ENCODE results near the gene MICALL2. TPM values are rescaled to one million over a fixed set of nuclear protein-coding genes. Genes with fewer than 3 reads are reported as not detected.

MICALL2 gene
- polyA plus RNA-seq, 1 experiment: 11.1 TPM

GRCh38 chr7:1441615-1442354 is 17.5 kb downstream of the MICALL2 start:
- POLR2A ChIA-PET: no interaction called here
- Histone ChIP-seq H3K4me3 (ENCODE audit: low read depth, low read length) (no peak overlapping the region), H3K36me3 (ENCODE audit: control insufficient read depth, insufficient read depth, low read length) (peaks cover 11% of the 10 kb centered on the region), H3K27me3 (ENCODE audit: control insufficient read depth, insufficient read depth, low read length) (no peaks in the 10 kb centered on the region)
- no peak for TF ChIP-seq CTCF (IDR thresholded peaks at IDR 0.05; ENCODE audit: insufficient read depth, low read depth, low read length)
- CTCF ChIA-PET: interaction anchor here (4.2 kb wide), 1 partner anchor 9 kb away, joined by 21 read pairs; no protein-coding TSS in a partner anchor
- DNase-seq (ENCODE audit: low read depth): no peak

- ChIA-PET CTCF (interaction anchor here (1.3 to 4.2 kb wide), 2 partner anchors 8 kb away, joined by 3 to 21 read pairs; no protein-coding TSS in a partner anchor), POLR2A (no interaction called here)
- Histone ChIP-seq H3K36me3 (ENCODE audit: control insufficient read depth, insufficient read depth, low read length) (peaks cover 11% of the 10 kb centered on the region), H3K27me3 (ENCODE audit: control insufficient read depth, insufficient read depth, low read length) (no peaks in the 10 kb centered on the region), H3K4me3 (ENCODE audit: low read depth, low read length) (no peak overlapping the region)
- DNase-seq (ENCODE audit: low read depth): no peak
- no peak for TF ChIP-seq CTCF (IDR thresholded peaks at IDR 0.05; ENCODE audit: insufficient read depth, low read depth, low read length)
These were observed 18.6 kb downstream of the MICALL2 start for GRCh38 chr7:1440620-1441019.

- ChIA-PET POLR2A (no interaction called here), CTCF (interaction anchor here (0.6 to 4.2 kb wide), 9 partner anchors 7 to 254 kb away, joined by 3 to 21 read pairs (median 3); no protein-coding TSS in a partner anchor)
- DNase-seq (ENCODE audit: low read depth): no peak
- no peak overlapping the region for H3K4me3 ChIP-seq (ENCODE audit: low read depth, low read length)
- no peak for TF ChIP-seq CTCF (IDR thresholded peaks at IDR 0.05; ENCODE audit: insufficient read depth, low read depth, low read length)
- H3K36me3 ChIP-seq (ENCODE audit: control insufficient read depth, insufficient read depth, low read length): peaks cover 11% of the 10 kb centered on the region
- H3K27me3 ChIP-seq (ENCODE audit: control insufficient read depth, insufficient read depth, low read length): no peaks in the 10 kb centered on the region
These were observed 19.6 kb downstream of the MICALL2 start for GRCh38 chr7:1439373-1440363.

GRCh38 chr7:1438821-1439220 is 20.4 kb downstream of the MICALL2 start:
- TF ChIP-seq CTCF (IDR thresholded peaks at IDR 0.05; ENCODE audit: insufficient read depth, low read depth, low read length): no peak
- no peak overlapping the region for H3K4me3 ChIP-seq (ENCODE audit: low read depth, low read length)
- peaks cover 11% of the 10 kb centered on the region for H3K36me3 ChIP-seq (ENCODE audit: control insufficient read depth, insufficient read depth, low read length)
- CTCF ChIA-PET: interaction anchor here (0.7 to 1.6 kb wide), 4 partner anchors 10 to 253 kb away, joined by 3 to 4 read pairs (median 3); no protein-coding TSS in a partner anchor
- DNase-seq (ENCODE audit: low read depth): no peak
- no peaks in the 10 kb centered on the region for H3K27me3 ChIP-seq (ENCODE audit: control insufficient read depth, insufficient read depth, low read length)
- POLR2A ChIA-PET: no interaction called here

- Histone ChIP-seq H3K36me3 (ENCODE audit: control insufficient read depth, insufficient read depth, low read length) (peaks cover 11% of the 10 kb centered on the region), H3K27me3 (ENCODE audit: control insufficient read depth, insufficient read depth, low read length) (no peaks in the 10 kb centered on the region), H3K4me3 (ENCODE audit: low read depth, low read length) (no peak overlapping the region)
- no peak for DNase-seq (ENCODE audit: low read depth)
- ChIA-PET POLR2A (no interaction called here), CTCF (interaction anchor here (0.9 to 1.6 kb wide), 2 partner anchors 36 to 115 kb away, joined by 3 read pairs; no protein-coding TSS in a partner anchor)
- TF ChIP-seq CTCF (IDR thresholded peaks at IDR 0.05; ENCODE audit: insufficient read depth, low read depth, low read length): no peak
These were observed 21.1 kb downstream of the MICALL2 start for GRCh38 chr7:1438208-1438607.
